BJ (cell line): ENCODE data around the gene ZFP28. TPM values are rescaled to one million over a fixed set of nuclear protein-coding genes. Genes with fewer than 3 reads are reported as not detected.

Experiments used
- CTCF ChIA-PET: fragments of 350-600 bp; formaldehyde crosslinking; extraction: SDS; loops from one replicate; lab custom pipeline; 2021; ENCODE audit warnings: antibody characterized with exemption, inconsistent platforms; lab: Yijun Ruan, JAX
- POLR2A ChIA-PET: fragments of 300-600 bp; sonication (Branson Sonifier 250); formaldehyde crosslinking; extraction: SDS; loops from one replicate; lab custom pipeline; 2021; ENCODE audit warnings: antibody characterized with exemption; lab: Charles Lee
- DNase-seq: peaks from one replicate; pipeline ENCODE4 v3.0.0-alpha.2; 2011; ENCODE audit warnings: low read depth
- H3K27me3 ChIP-seq: 2 replicates; pipeline ENCODE4 v1.6.0; 2011; ENCODE audit warnings: low read length; ENCODE audit not compliant: control insufficient read depth, insufficient read depth
- H3K36me3 ChIP-seq: 2 replicates; pipeline ENCODE4 v1.5.1; 2011; ENCODE audit warnings: low read length; ENCODE audit not compliant: control insufficient read depth, insufficient read depth
- H3K4me3 ChIP-seq: 2 replicates; pipeline ENCODE4 v1.5.1; 2011; ENCODE audit warnings: low read depth, mild to moderate bottlenecking, control low read depth, low read length
- CTCF ChIP-seq: IDR thresholded peaks from 2 replicates; pipeline ENCODE4 v1.5.1; 2011; ENCODE audit warnings: low read depth, mild to moderate bottlenecking, control low read depth, inconsistent platforms, low read length, moderate library complexity; ENCODE audit not compliant: insufficient read depth
- polyA minus RNA-seq: library from RNA; depleted of rRNA, polyadenylated mRNA; stranded (reverse); fragments of >200 nt; gene quantifications from 2 replicates; pipeline ENCODE4 v1.2.3, GENCODE V29; 2011; rRNA and poly(A)+ RNA removed
- polyA plus RNA-seq: library from polyadenylated mRNA; depleted of rRNA; stranded (reverse); fragments of >200 nt; gene quantifications from 2 replicates; pipeline ENCODE4 v1.2.3, GENCODE V29; 2011; rRNA removed

The ZFP28 gene
- 2.6 and 4.9 TPM in 2 replicates for polyA plus RNA-seq
- polyA minus RNA-seq: 2.7 and 3.8 TPM in 2 replicates

GRCh38 chr19:56538761-56539263 is at the start of gene ZFP28:
Gene ZFP28, plus strand, starts transcription at chr19:56538948. Its CDS starts 71 bp downstream, at chr19:56539019.
- POLR2A ChIA-PET: interaction anchor here (0.7 kb wide), 1 partner anchor 62 kb away, joined by 15 read pairs; the partner anchor contains the start of gene ZNF667
- Histone ChIP-seq H3K27me3 (no peaks in the 10 kb centered on the region), H3K36me3 (no peaks in the 10 kb centered on the region; the same call in 1 of the 2 replicates), H3K4me3 (peak within 1 kb of the TSS; percentile 86)
- DNase-seq: no peak
- TF ChIP-seq CTCF: no peak
- CTCF ChIA-PET: no interaction called here

- Histone ChIP-seq H3K4me3 (no peak overlapping the region), H3K36me3 (peaks cover 2% of the 10 kb centered on the region), H3K27me3 (no peaks in the 10 kb centered on the region)
- no peak for TF ChIP-seq CTCF
- no peak for DNase-seq
- ChIA-PET POLR2A (no interaction called here), CTCF (no interaction called here)
Observed at GRCh38 chr19:56491399-56491798, 47.3 kb upstream of the ZFP28 start.

- DNase-seq: no peak
- ChIA-PET CTCF (no interaction called here), POLR2A (no interaction called here)
- TF ChIP-seq CTCF: no peak
- H3K27me3 ChIP-seq: no peaks in the 10 kb centered on the region
- H3K36me3 ChIP-seq: no peaks in the 10 kb centered on the region
- H3K4me3 ChIP-seq: no peak overlapping the region
Observed at GRCh38 chr19:56504581-56504980, 34.2 kb upstream of the ZFP28 start.

DNA sequence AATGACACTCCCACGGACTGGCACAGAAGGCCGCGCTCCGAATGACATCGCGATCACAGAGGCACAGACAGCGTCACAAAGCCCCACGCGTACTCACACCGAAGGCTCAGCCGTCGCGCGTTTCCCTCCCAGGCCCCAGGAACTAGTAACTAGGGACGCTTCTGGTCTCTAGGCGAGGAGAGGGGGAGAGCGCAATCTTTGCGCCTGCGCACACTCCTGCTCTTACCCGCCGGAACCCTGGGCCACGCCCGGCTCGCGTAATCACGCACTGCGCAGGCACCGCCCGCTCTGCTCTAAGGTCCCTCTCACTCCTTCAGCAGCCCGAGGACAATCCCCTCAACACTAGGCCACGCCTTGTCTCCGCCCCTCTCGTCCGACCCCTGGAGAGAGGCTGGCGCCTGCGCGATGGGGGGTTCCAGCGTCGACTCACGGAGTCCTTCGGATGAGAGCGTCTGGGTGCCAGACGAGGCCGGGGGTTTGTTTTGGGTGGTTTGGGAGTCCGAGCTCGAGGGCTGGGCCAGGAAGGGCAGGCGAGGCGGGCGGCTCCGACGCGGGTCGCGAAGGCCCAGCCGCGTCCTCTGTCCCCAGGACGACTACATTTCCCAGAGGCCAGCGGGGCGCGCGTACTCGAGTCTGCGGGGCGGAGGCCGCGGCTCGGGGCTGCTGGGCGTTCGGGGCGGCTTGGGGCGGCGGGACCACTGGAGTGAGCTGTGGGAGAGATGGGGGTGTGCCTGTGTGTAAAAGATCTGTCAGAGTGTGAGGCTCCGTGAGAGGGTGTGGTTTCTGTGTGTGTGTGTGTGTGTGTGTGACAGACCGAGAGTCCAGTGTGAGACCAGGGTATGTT is 31.1 kb upstream of the ZFP28 start, which contains the start of gene ZNF471:
TSS of gene ZNF471 (plus strand) at position 410 of the 844 bp plus-strand sequence. CDS start 3,717 bp downstream, outside the sequence.
- H3K4me3 ChIP-seq: peak within 1 kb of the TSS; percentile 82
- ChIA-PET POLR2A (no interaction called here), CTCF (interaction anchor here (0.6 to 1.4 kb wide), 2 partner anchors 21 to 477 kb away, joined by 3 read pairs; no protein-coding TSS in a partner anchor)
- no peak for TF ChIP-seq CTCF
- no peaks in the 10 kb centered on the region for H3K36me3 ChIP-seq
- no peaks in the 10 kb centered on the region for H3K27me3 ChIP-seq
- peak; percentile 94 for DNase-seq

DNA sequence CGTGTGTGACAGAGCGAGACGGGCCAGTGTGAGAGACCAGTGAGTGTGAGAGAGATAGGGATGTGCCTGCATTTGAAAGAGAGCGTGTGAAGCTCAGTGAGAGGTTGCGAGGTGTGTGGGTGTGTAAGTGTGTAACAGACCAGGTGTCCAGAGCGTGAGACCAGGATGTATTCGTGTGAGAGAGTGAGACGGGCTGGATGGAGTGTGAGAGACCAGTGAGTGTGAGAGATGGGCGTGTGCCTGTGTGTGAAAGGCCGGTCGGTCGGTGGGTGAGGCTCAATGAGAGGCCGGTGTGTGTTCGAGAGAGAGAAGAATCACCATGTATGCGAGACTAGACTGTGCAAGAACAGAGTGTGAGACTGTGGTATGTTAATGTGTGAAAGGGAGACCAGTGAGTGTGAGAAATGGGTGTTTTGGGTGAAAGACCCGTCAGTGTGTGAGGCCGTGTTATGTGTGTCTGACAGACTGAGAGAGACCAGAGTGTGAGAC is 30.4 kb upstream of the ZFP28 start:
- CTCF ChIA-PET: interaction anchor here (0.6 to 1.4 kb wide), 2 partner anchors 22 to 478 kb away, joined by 3 read pairs; no protein-coding TSS in a partner anchor
- POLR2A ChIA-PET: no interaction called here
- no peak for TF ChIP-seq CTCF
- H3K27me3 ChIP-seq: no peaks in the 10 kb centered on the region
- H3K4me3 ChIP-seq: peak overlapping the region; percentile 82
- no peaks in the 10 kb centered on the region for H3K36me3 ChIP-seq
- peak; percentile 4 for DNase-seq
